Activated T-helper 1 cell treated with anti-CD3 and anti-CD28 coated beads, Interleukin-12 subunit alpha, Interleukin-12 subunit beta, Interleukin-2, Interleukin-4 antibody, amounts not matched to agents 30 ng/mL and 10 ng/mL and 1 ng/mL, durations not matched to agents 14 hours and 24 hours and 36 hours (primary cell): ENCODE data around the gene NFIC. TPM values are rescaled to one million over a fixed set of nuclear protein-coding genes. Genes with fewer than 3 reads are reported as not detected.
"Not testable (repeated sequence)": the region's sequence is repeated elsewhere in the genome, so short reads cannot be mapped to it uniquely, and the experiment has no call there.

Experiments
- DNase-seq: peaks from one replicate; pipeline ENCODE4 v3.0.0; 2021; ENCODE audit warnings: low spot score
- H3K27ac Mint-ChIP-seq: one replicate; pipeline ENCODE4 v1.8.0; 2021; ENCODE audit warnings: mild to moderate bottlenecking, mixed read lengths
- H3K27me3 Mint-ChIP-seq: one replicate; pipeline ENCODE4 v1.8.0; 2022; ENCODE audit warnings: mild to moderate bottlenecking, moderate library complexity, mixed read lengths; ENCODE audit not compliant: insufficient read depth
- H3K36me3 Mint-ChIP-seq: one replicate; pipeline ENCODE4 v1.8.0; 2021; ENCODE audit warnings: low read depth, mixed read lengths
- H3K4me1 Mint-ChIP-seq: one replicate; pipeline ENCODE4 v1.8.0; 2021; ENCODE audit warnings: low read depth, mixed read lengths
- H3K4me3 Mint-ChIP-seq: one replicate; pipeline ENCODE4 v1.8.0; 2021; ENCODE audit warnings: mild to moderate bottlenecking, moderate library complexity, mixed read lengths
- H3K9me3 Mint-ChIP-seq: one replicate; pipeline ENCODE4 v1.8.0; 2021; ENCODE audit warnings: mixed read lengths
- intact Hi-C: fragments of 100-400 bp; cut with micrococcal nuclease; formaldehyde crosslinking; loops from one replicate; pipeline ENCODE4 v1.15.1; 2024
- total RNA-seq: library from RNA; stranded (reverse); gene quantifications from 2 replicates; pipeline ENCODE4 v1.2.3, GENCODE V29; 2022

NFIC gene
- total RNA-seq, 1 donor from 2014 or later, result 18.7 TPM

GRCh38 chr19:3376091-3376455 lies 9.7 kb downstream of the NFIC start:
- H3K27me3 Mint-ChIP-seq, H3K36me3 Mint-ChIP-seq, H3K4me1 Mint-ChIP-seq, intact Hi-C loops, H3K27ac Mint-ChIP-seq, H3K4me3 Mint-ChIP-seq, DNase-seq, H3K9me3 Mint-ChIP-seq: not testable (repeated sequence)

GRCh38 chr19:3378352-3379150 lies 12.2 kb downstream of the NFIC start:
- no peaks in the 10 kb centered on the region for H3K4me1 Mint-ChIP-seq
- no peaks in the 10 kb centered on the region for H3K36me3 Mint-ChIP-seq
- no peak for DNase-seq
- H3K9me3 Mint-ChIP-seq, result no peaks in the 10 kb centered on the region
- H3K4me3 Mint-ChIP-seq, result no peak overlapping the region
- H3K27ac Mint-ChIP-seq, result no peak overlapping the region
- no peaks in the 10 kb centered on the region for H3K27me3 Mint-ChIP-seq
- intact Hi-C loops, result no loop called here

GRCh38 chr19:3380829-3381228 lies 14.4 kb downstream of the NFIC start:
- Mint-ChIP-seq H3K27me3 (no peaks in the 10 kb centered on the region), H3K4me3 (no peak overlapping the region), H3K36me3 (no peaks in the 10 kb centered on the region)

GRCh38 chr19:3381701-3382372 lies 15.5 kb downstream of the NFIC start:
- intact Hi-C loops, result no loop called here
- H3K27ac Mint-ChIP-seq, result no peak overlapping the region
- no peaks in the 10 kb centered on the region for H3K4me1 Mint-ChIP-seq
- H3K27me3 Mint-ChIP-seq, result no peaks in the 10 kb centered on the region
- H3K9me3 Mint-ChIP-seq, result no peaks in the 10 kb centered on the region
- no peaks in the 10 kb centered on the region for H3K36me3 Mint-ChIP-seq
- H3K4me3 Mint-ChIP-seq, result no peak overlapping the region
- DNase-seq, result no peak

More at GRCh38 chr19:3380829-3381228, 14.4 kb downstream of the NFIC start:
- Mint-ChIP-seq H3K9me3 (no peaks in the 10 kb centered on the region), H3K27ac (no peak overlapping the region), H3K4me1 (no peaks in the 10 kb centered on the region)
- no peak for DNase-seq
- intact Hi-C loops, result no loop called here

GRCh38 chr19:3382460-3383100 lies 16.2 kb downstream of the NFIC start:
- Mint-ChIP-seq H3K27ac (no peak overlapping the region), H3K4me3 (no peak overlapping the region), H3K4me1 (no peaks in the 10 kb centered on the region), H3K9me3 (no peaks in the 10 kb centered on the region), H3K36me3 (no peaks in the 10 kb centered on the region), H3K27me3 (no peaks in the 10 kb centered on the region)
- no peak for DNase-seq
- intact Hi-C loops, result no loop called here

GRCh38 chr19:3383121-3383722 lies 16.8 kb downstream of the NFIC start:
- no peak overlapping the region for H3K27ac Mint-ChIP-seq

GRCh38 chr19:3386447-3387234 lies 20.3 kb downstream of the NFIC start:
- no peaks in the 10 kb centered on the region for H3K4me1 Mint-ChIP-seq
- intact Hi-C loops, result no loop called here
- no peak for DNase-seq
- no peak overlapping the region for H3K4me3 Mint-ChIP-seq
- H3K36me3 Mint-ChIP-seq, result no peaks in the 10 kb centered on the region
- H3K27me3 Mint-ChIP-seq, result no peaks in the 10 kb centered on the region
- H3K9me3 Mint-ChIP-seq, result no peaks in the 10 kb centered on the region
- no peak overlapping the region for H3K27ac Mint-ChIP-seq

More at GRCh38 chr19:3383121-3383722, 16.8 kb downstream of the NFIC start:
- DNase-seq, result no peak
- Mint-ChIP-seq H3K4me3 (no peak overlapping the region), H3K36me3 (no peaks in the 10 kb centered on the region), H3K27me3 (no peaks in the 10 kb centered on the region), H3K9me3 (no peaks in the 10 kb centered on the region), H3K4me1 (no peaks in the 10 kb centered on the region)
- intact Hi-C loops, result no loop called here

- Mint-ChIP-seq H3K4me1 (no peaks in the 10 kb centered on the region), H3K27me3 (no peaks in the 10 kb centered on the region), H3K36me3 (no peaks in the 10 kb centered on the region), H3K27ac (no peak overlapping the region), H3K4me3 (no peak overlapping the region), H3K9me3 (no peaks in the 10 kb centered on the region)
- intact Hi-C loops, result no loop called here
- no peak for DNase-seq
These were observed 21.5 kb downstream of the NFIC start for GRCh38 chr19:3387645-3388589.

- Mint-ChIP-seq H3K9me3 (no peaks in the 10 kb centered on the region), H3K36me3 (no peaks in the 10 kb centered on the region), H3K4me1 (no peaks in the 10 kb centered on the region), H3K27ac (no peak overlapping the region), H3K27me3 (no peaks in the 10 kb centered on the region), H3K4me3 (no peak overlapping the region)
- no peak for DNase-seq
- intact Hi-C loops, result no loop called here
These were observed 23.0 kb downstream of the NFIC start for GRCh38 chr19:3389446-3389778.

- Mint-ChIP-seq H3K4me1 (no peaks in the 10 kb centered on the region), H3K4me3 (no peak overlapping the region), H3K27ac (no peak overlapping the region), H3K9me3 (no peaks in the 10 kb centered on the region), H3K36me3 (no peaks in the 10 kb centered on the region), H3K27me3 (no peaks in the 10 kb centered on the region)
- intact Hi-C loops, result no loop called here
- no peak for DNase-seq
These were observed 23.5 kb downstream of the NFIC start for GRCh38 chr19:3389876-3390371.

GRCh38 chr19:3391911-3392310 lies 25.5 kb downstream of the NFIC start:
- DNase-seq, H3K4me1 Mint-ChIP-seq, intact Hi-C loops, H3K4me3 Mint-ChIP-seq, H3K9me3 Mint-ChIP-seq, H3K27me3 Mint-ChIP-seq, H3K36me3 Mint-ChIP-seq, H3K27ac Mint-ChIP-seq: not testable (repeated sequence)

GRCh38 chr19:3392480-3392879 lies 26.1 kb downstream of the NFIC start:
- Mint-ChIP-seq H3K27me3 (no peaks in the 10 kb centered on the region), H3K4me1 (no peaks in the 10 kb centered on the region), H3K27ac (no peak overlapping the region), H3K9me3 (no peaks in the 10 kb centered on the region), H3K36me3 (no peaks in the 10 kb centered on the region), H3K4me3 (no peak overlapping the region)
- intact Hi-C loops, result no loop called here
- DNase-seq, result no peak
